ENCODE results near the gene VAMP8. TPM values are rescaled to one million over a fixed set of nuclear protein-coding genes. Genes with fewer than 3 reads are reported as not detected.

Gene VAMP8
- total RNA-seq, 2 donors from 2014 or later, result 39.6 to 111 TPM

- peak in 1 of 3 donors; percentile 21 for TF ChIP-seq POLR2A (IDR thresholded peaks at IDR 0.05)
- TF ChIP-seq, protein P1, sequence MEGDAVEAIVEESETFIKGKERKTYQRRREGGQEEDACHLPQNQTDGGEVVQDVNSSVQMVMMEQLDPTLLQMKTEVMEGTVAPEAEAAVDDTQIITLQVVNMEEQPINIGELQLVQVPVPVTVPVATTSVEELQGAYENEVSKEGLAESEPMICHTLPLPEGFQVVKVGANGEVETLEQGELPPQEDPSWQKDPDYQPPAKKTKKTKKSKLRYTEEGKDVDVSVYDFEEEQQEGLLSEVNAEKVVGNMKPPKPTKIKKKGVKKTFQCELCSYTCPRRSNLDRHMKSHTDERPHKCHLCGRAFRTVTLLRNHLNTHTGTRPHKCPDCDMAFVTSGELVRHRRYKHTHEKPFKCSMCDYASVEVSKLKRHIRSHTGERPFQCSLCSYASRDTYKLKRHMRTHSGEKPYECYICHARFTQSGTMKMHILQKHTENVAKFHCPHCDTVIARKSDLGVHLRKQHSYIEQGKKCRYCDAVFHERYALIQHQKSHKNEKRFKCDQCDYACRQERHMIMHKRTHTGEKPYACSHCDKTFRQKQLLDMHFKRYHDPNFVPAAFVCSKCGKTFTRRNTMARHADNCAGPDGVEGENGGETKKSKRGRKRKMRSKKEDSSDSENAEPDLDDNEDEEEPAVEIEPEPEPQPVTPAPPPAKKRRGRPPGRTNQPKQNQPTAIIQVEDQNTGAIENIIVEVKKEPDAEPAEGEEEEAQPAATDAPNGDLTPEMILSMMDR (IDR thresholded peaks at IDR 0.05), result peak in 1 of 7 experiments; percentile 1
- peaks cover 57% of the 10 kb centered on the region for H3K4me1 ChIP-seq
- 1% methylated on average over 25 to 35 of the region's 35 CpGs for WGBS, 2 donors
- no peaks in the 10 kb centered on the region for H3K27me3 ChIP-seq
- DNase-seq (peak; percentile 62 to 78 (median 70)), ATAC-seq (peak; percentile 9)
- intact Hi-C loops (cut with DNase I), result no loop called here
- peak overlapping the region; percentile 96 to 99 (median 98) for H3K27ac ChIP-seq
- peaks cover 8 to 16% of the 10 kb centered on the region in 2 donors for H3K36me3 ChIP-seq (replicated peaks in 1 of 2; ENCODE audit: insufficient read depth in 1 of 2, low read depth in 2 of 2)
- H3K9me3 ChIP-seq, result no peaks in the 10 kb centered on the region
- H3K4me3 ChIP-seq, result peak overlapping the region; percentile 83 to 96
Observed at GRCh38 chr2:85537600-85538506, 39.5 kb upstream of the VAMP8 start.

DNA sequence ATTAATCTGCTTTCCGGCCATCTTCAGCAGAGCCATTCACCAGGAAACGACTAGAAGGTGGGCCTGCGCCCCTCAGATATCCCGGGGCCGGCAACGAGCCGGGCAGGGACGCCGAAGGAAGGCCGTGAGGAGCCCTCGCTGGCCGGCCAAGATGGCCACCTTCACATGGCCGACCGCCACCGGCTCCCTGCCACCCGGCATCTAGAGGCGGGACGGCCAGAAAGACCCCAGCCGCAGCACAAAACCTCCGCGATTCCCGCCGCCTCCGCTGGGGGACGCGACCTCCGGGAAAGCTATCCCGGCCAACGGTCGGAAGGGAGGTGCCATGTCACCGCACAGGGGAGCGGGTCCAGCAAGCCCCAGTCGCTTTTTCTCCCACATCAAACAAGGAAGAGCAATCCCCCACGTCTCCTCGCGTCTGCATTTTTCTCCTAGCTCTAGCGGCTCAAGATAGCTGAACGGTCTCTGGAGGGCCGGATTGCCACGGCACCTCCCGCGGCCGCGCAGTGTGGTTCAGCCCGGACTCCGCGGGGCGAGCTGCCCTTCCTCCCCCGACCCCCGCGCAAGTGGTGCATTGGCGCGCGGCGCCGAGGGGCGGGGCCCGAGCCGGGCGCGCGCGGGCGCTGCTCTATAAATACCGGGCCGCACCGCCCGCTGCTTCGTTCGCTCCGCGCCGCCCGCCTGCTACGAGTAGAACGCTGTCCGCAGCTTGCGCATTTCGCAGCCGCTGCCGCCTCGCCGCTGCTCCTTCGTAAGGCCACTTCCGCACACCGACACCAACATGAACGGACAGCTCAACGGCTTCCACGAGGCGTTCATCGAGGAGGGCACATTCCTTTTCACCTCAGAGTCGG is 38.7 kb upstream of the VAMP8 start, which contains the start of gene MAT2A:
TSS of gene MAT2A (plus strand) at position 662 of the 854 bp plus-strand sequence. CDS start at position 782, 120 bp downstream.
- 0% methylated on average over 16 to 90 of the region's 92 CpGs for WGBS, 2 donors
- peaks cover 65% of the 10 kb centered on the region for H3K4me1 ChIP-seq
- H3K27me3 ChIP-seq, result no peaks in the 10 kb centered on the region
- ATAC-seq (peak; percentile 85), DNase-seq (peak; percentile 92 to 95 (median 94))
- TF ChIP-seq, protein P1 (IDR thresholded peaks at IDR 0.05), result peak; percentile 58 to 92 (median 79)
- peak; percentile 100 for TF ChIP-seq POLR2A (IDR thresholded peaks at IDR 0.05)
- intact Hi-C loops (cut with DNase I), result no loop called here
- no peaks in the 10 kb centered on the region for H3K9me3 ChIP-seq
- H3K36me3 ChIP-seq (replicated peaks in 1 of 2; ENCODE audit: insufficient read depth in 1 of 2, low read depth in 2 of 2), result peaks cover 10 to 24% of the 10 kb centered on the region in 2 donors
- peak within 1 kb of the TSS; percentile 96 to 99 (median 98) for H3K27ac ChIP-seq
- peak within 1 kb of the TSS; percentile 83 to 96 for H3K4me3 ChIP-seq

DNA sequence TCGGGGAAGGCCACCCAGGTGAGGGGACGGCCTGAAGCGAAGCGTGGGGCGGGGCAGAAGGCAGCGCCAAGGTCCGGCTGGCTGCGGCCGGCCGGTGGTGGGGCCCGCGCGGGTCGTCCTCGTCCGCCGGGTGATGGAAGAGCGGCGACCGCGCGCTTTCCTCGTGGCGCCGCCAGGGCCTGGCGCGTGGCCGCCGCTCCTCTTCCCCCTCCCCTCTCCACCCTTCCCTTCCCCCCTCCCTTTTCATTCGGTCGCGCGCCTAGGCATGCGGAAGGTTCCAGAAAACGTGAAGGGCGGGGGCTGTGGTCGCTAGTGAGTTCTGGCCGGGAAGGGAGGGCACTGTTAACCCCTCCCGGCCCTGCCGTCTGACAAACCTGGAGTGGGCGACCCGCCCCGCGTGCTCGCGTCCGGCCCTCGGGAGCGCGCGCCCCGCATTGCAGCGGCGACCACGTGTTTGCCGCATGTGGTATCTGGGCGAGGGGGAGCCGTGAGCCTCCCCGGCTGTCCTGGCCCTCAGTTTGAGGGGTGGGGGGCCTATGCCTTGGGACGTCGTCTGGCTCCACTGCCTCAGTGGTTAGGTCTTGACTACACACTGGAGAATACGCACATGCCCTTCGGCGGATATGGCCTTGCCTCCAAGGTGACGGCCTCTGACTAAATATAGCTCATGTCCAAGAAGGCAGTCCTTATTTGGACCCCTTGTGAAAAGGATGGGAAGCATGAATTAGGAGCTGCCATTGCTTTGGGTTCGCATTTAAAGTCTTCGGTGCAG is 37.8 kb upstream of the VAMP8 start:
- H3K4me1 ChIP-seq, result peaks cover 74% of the 10 kb centered on the region
- intact Hi-C loops (cut with DNase I), result no loop called here
- H3K36me3 ChIP-seq (replicated peaks in 1 of 2; ENCODE audit: insufficient read depth in 1 of 2, low read depth in 2 of 2), result peaks cover 15 to 30% of the 10 kb centered on the region in 2 donors
- no peaks in the 10 kb centered on the region for H3K27me3 ChIP-seq
- 0% methylated on average over 6 to 44 of the region's 67 CpGs for WGBS, 2 donors
- ATAC-seq, result peak; percentile 47
- peak; percentile 65 to 73 (median 70) for DNase-seq
- no peak for TF ChIP-seq POLR2A (IDR thresholded peaks at IDR 0.05)
- TF ChIP-seq, protein P1 (IDR thresholded peaks at IDR 0.05), result peak in 1 of 7 experiments; percentile 4
- H3K4me3 ChIP-seq, result peak overlapping the region; percentile 83 to 96
- H3K9me3 ChIP-seq, result no peaks in the 10 kb centered on the region
- H3K27ac ChIP-seq, result peak overlapping the region; percentile 96 to 99 (median 98)

DNA sequence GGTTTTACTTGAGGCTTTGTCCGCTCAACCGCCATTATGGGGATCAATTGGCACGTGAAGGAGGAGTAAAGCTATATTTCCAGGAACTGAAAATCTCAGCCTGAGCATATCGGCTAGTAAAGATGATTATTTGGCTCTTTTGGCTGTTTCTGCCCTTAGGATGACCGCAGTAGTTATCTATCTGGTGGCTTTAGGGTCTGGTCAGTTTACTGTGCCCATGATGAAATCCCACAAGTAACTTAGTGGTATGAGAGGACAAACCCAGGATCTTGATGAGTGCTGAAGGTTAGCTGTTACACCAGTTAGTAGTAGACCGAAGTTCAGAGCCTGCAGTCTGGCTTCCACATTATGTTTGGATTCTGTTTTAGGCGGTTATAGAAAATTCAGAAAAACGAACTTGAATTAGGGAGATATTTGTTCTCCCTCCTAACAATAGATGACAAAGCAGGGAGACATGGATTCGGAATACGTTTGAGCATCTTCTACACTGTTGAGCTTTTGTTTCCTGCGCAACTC is 37.2 kb upstream of the VAMP8 start:
- no peaks in the 10 kb centered on the region for H3K27me3 ChIP-seq
- peaks cover 18 to 34% of the 10 kb centered on the region in 2 donors for H3K36me3 ChIP-seq (replicated peaks in 1 of 2; ENCODE audit: insufficient read depth in 1 of 2, low read depth in 2 of 2)
- peak overlapping the region; percentile 96 to 99 (median 98) for H3K27ac ChIP-seq
- DNase-seq, result no peak
- WGBS, 2 donors, result 2% methylated on average over 11 of the region's 11 CpGs
- no peaks in the 10 kb centered on the region for H3K9me3 ChIP-seq
- no peak for ATAC-seq
- TF ChIP-seq, protein P1 (IDR thresholded peaks at IDR 0.05), result no peak
- TF ChIP-seq POLR2A (IDR thresholded peaks at IDR 0.05), result no peak
- H3K4me3 ChIP-seq, result peak overlapping the region; percentile 83 to 96
- intact Hi-C loops (cut with DNase I), result no loop called here
- H3K4me1 ChIP-seq, result peaks cover 75% of the 10 kb centered on the region
